Activated naive CD4-positive, alpha-beta T cell treated with Interleukin-2 at 50 U/mL for 16 hours (primary cell): ENCODE results near the gene MOCS1.

Experiments used
- DNase-seq: peaks from one replicate; pipeline ENCODE4 v3.0.0-alpha.2; 2020

MOCS1 gene

DNA sequence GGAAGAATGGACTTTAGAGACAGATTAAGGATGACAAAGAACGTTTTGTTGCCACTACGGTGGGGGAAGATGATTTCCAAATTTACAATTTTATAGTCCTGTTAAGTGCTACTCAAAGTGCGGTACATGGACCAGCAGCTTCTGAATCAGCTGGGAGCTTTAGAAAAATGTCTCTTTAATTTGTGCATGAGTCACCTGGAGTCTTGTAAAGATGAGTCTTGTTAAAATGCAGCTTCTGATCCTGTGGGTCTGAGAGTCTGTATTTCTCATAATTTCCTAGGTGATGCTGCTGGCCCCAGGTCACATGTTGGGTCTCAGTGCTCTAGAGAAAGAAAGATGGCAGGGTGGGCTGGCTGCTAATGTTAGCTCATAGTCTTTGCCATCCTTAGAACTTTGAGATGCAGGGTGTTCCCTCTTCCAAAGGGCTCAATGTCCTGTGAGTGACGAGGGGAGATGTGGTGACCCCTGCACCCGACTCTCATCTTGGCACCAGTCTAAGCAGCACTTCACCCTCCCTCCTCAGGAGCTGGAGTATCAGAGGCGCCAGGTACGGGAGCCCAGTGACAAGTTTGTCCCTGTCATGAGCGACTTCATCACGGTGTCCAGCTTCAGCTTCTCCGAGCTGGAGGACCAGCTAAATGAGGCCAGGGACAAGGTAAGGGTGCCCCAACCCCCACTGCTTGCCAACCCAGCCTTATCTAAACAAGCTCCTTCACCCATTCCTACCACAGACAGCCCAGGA is 34.5 kb downstream of the MOCS1 start:
- DNase-seq = no peak

GRCh38 chr6:39898625-39899024 is 35.6 kb downstream of the MOCS1 start:
- no peak for DNase-seq

GRCh38 chr6:39897698-39898097 is 36.6 kb downstream of the MOCS1 start:
- no peak for DNase-seq

DNA sequence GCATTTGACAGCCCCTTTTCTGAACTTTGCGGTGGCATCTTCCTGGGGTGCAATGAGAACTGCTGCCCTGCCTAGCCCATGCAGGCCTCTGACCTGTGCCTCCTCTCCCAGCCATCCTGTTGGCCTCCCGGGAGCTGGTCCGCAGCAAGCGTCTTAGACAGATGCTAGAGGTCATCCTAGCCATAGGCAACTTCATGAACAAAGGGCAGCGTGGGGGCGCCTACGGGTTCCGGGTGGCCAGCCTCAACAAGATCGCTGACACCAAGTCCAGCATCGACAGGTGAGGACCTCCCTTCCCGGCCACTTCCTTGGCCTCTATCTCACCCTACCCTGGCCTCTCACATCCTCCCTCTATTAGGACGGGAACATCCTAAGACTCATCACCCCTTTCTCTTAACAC is 37.6 kb downstream of the MOCS1 start:
- DNase-seq = no peak

GRCh38 chr6:39893286-39893685 is 41.0 kb downstream of the MOCS1 start:
- DNase-seq = no peak

- no peak for DNase-seq
Observed at GRCh38 chr6:39892490-39893129, 41.7 kb downstream of the MOCS1 start.

DNA sequence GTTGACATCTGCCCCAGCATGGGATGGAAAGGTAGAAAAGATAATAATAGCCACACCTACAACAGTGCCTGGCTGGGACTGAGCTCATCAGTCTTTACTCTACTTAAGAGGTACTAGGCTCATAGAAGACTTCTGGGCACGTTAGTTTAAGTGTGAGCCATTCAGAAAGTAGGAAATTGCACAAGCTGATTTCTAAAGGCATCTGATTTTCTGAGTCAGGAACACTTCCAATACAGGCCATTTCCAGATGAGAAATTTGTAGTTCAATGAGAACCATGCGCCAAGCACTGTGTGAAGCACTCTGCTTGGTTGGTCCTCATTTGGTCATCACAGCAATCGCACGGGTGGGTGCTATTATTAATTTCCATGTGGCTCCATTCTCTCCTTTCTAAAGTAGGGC is 42.3 kb downstream of the MOCS1 start:
- DNase-seq = no peak

GRCh38 chr6:39891353-39891752 is 42.9 kb downstream of the MOCS1 start:
- DNase-seq = no peak

DNA sequence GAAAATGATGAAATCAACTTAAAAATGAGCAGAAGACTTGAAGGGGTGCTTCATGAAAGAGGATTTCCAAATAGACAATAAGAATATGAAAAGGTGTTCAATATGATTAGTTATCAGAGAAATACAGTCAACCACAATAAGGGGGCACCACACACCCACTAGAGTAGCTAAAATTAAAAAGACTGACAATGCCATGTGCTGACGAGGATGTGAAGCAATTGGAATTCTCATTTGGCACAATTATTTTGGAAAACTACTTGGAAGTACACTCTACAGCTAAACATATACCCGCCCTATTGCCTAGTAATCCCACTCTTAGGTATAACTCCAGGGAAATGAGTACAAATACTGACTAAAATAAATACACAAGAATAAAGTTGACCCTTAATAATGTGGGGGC is 45.0 kb downstream of the MOCS1 start:
- DNase-seq = no peak

DNA sequence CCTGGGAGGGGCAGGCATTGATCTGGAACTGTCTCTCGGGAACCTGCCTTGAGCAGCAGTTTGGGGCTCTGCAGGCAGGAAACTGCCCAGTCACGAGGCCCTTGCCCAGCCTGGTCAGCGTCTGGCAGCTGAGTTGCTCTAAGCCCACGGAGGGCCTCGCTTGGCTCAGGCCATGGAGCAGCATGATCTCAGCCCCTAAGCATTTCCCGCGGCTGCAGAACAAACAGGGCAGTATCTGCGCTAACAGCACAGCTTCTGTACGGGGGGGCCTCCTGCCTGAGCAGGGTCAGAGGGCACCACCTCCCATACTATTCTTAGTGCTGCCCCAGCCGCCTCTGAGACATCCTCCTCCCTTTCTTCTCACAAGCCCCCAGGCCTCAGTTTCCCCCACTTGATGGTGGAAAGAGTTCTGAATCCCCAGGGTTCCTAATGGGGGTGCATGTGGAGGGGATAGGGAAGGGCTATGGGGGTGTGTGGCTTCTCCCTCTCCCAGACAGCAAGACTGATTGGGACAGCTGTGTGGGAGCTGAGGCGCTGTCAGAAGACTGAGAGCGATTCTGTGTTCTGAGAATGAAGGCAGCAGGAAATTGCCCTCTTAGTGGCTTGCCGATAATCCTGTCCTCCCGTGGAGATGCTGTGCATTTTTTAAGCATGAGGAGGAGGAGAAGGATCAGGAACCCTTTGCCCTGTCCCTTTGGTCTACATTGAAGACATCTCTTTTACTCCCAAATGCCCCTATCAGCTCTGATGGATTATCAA is 46.4 kb downstream of the MOCS1 start:
- DNase-seq = no peak

DNA sequence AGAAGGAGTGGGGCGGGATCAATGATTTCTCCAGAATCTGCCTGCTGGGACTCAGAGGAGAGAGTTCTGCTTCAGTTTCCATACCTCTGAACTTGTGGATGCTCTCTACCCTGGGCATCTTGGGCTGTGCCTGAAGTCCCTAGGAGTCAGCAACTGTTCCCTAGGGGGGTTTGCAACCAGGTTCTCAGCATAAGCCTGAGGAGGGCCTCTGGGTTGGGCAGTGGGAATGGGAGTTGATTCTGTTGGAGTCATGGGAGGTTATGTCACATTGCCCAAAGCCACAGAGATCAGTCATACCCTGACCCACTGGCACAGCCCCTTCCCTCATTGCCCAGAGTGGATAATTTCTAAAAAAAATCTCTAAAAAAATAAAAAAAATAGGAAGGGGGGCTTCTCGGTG is 47.4 kb downstream of the MOCS1 start:
- no peak for DNase-seq

GRCh38 chr6:39885691-39886090 is 48.6 kb downstream of the MOCS1 start:
- DNase-seq = no peak

- DNase-seq = no peak
Observed at GRCh38 chr6:39884696-39885095, 49.6 kb downstream of the MOCS1 start.

- no peak for DNase-seq
Observed at GRCh38 chr6:39882531-39882899, 51.7 kb downstream of the MOCS1 start.

GRCh38 chr6:39881851-39882530 is 52.3 kb downstream of the MOCS1 start:
- no peak for DNase-seq

DNA sequence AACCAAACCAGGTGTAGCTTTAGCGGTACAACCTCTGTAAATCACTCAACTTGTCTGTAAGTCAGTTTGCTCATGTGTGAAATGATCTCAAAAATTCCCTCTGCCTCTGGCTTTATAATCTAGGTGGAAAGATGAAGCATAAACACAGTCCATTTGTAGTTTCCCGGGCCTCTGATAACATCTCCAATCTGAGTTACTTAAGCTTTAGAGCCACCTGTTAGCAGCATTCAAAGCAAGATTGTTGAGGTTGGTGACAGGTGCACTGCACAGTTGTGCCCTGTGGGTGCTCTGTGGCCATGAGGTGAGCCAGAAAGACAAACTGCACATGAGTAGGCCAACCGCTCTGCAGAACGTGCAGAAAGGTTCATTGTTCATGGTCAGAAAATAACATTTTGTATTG is 53.7 kb downstream of the MOCS1 start:
- DNase-seq = no peak

GRCh38 chr6:39879535-39879934 is 54.7 kb downstream of the MOCS1 start:
- no peak for DNase-seq

- no peak for DNase-seq
Observed at GRCh38 chr6:39876826-39877225, 57.4 kb downstream of the MOCS1 start.

- no peak for DNase-seq
Observed at GRCh38 chr6:39876111-39876510, 58.2 kb downstream of the MOCS1 start.

DNA sequence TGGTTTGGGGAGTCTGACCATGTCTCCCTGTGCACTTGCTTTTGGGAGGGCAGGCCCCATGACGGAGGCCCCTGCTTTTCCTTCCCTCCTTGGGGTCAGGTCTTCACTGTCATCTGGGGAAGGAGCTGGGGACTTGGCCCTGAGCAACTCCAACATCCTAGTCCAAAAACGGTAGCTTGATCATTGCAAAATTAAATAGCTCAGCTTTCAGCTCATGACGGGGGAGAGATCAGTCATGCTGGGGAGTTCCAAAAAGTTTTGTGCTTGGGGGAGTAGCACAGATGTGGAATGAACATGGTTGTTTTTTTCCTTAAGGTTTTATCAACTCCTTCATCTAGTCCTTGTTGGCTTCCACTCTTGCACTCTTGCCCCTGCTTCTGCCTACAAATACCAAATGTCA is 60.8 kb downstream of the MOCS1 start:
- DNase-seq = no peak

GRCh38 chr6:39870950-39871349 is 63.3 kb downstream of the MOCS1 start:
- DNase-seq = no peak

DNA sequence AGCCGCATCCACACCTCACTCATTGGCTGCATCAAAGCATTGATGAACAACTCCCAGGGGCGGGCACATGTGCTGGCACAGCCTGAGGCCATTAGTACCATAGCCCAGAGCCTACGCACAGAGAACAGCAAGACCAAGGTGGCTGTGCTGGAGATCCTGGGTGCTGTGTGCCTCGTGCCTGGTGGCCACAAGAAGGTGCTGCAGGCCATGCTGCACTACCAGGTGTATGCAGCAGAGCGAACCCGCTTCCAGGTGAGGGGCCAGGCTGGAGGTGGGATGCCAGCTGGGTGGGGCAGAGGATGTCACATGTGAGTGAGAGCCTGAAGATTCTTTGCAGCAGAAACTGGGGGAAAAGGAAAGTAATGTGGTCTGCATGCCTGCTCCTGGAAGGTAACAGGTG is 66.7 kb downstream of the MOCS1 start:
- no peak for DNase-seq
